Stomach (tissue), 9 donors: ENCODE measurements around the gene KATNAL2. TPM values are rescaled to one million over a fixed set of nuclear protein-coding genes. Genes with fewer than 3 reads are reported as not detected.
"Not testable (repeated sequence)": the region's sequence is repeated elsewhere in the genome, so short reads cannot be mapped to it uniquely, and the experiment has no call there.

Experiments
- DNase-seq, 2 donors: peaks; one replicate each; pipeline versions ENCODE4 v3.0.0 to v3.0.0-alpha.2; 2013 to 2019
- H3K27ac ChIP-seq, 5 donors: fragments of 200-600 bp in 4 of 5; sonication (generic) in 4 of 5; one replicate each; pipeline ENCODE4 v1.5.1; 2013 to 2019; ENCODE audit warnings: mild to moderate bottlenecking in 1 of 5, moderate library complexity in 1 of 5
- H3K27me3 ChIP-seq, 3 donors: fragments of 200-600 bp; sonication (generic); one replicate each; pipeline ENCODE4 v1.5.1; 2017 to 2019; ENCODE audit warnings: mixed run types in 1 of 3
- H3K36me3 ChIP-seq, 4 donors: fragments of 200-600 bp; sonication (generic); 1 replicate in 3 of 4; 2 replicates in 1 of 4; pipeline ENCODE4 v1.5.1; 2016 to 2019
- H3K4me1 ChIP-seq, 4 donors: fragments of 200-600 bp; sonication (generic); one replicate each; pipeline ENCODE4 v1.5.1; 2016 to 2019
- H3K4me3 ChIP-seq, 4 donors: fragments of 200-600 bp; sonication (generic) in 3 of 4; one replicate each; pipeline ENCODE4 v1.5.1; 2016 to 2019; ENCODE audit warnings: mild to moderate bottlenecking in 1 of 4
- H3K9me3 ChIP-seq, 4 donors: fragments of 200-600 bp; sonication (generic); one replicate each; pipeline ENCODE4 v1.5.1; 2016 to 2019
- WGBS, 5 donors: extraction: QIAGEN DNeasy Blood & Tissue Kit in 3 of 5; methylation state at CpG; one replicate each; pipeline versions ENCODE4 v1.1.5 to v1.1.7; 2013 to 2018; 5-methylcytosine and 5-hydroxymethylcytosine counted together
- intact Hi-C: fragments of 100-400 bp; cut with DNase I; formaldehyde crosslinking; loops from one replicate; pipeline ENCODE4 v1.15.1; 2023; ENCODE audit warnings: low total_unique reads
- polyA plus RNA-seq, 3 donors: library from polyadenylated mRNA; stranded (reverse); fragments of 200-250 nt; gene quantifications; one replicate each; pipeline ENCODE4 v1.2.3, GENCODE V29; 2013
- total RNA-seq, 5 donors: library from RNA; depleted of rRNA; stranded (reverse); fragments of >200 nt; gene quantifications; one replicate each; pipeline versions ENCODE4 v1.1.0 to v1.2.3, GENCODE V29; 2014 to 2016
- donor health status: healthy with polysubstance abuse.
- donor health status: Bipolar disorder and iron deficiency.
- donor health status: healthy.

KATNAL2 gene
- total and polyA plus RNA-seq, 8 donors: 0.43 to 39.1 (median 2.7) TPM; not detected in 1

- H3K4me1 ChIP-seq, H3K27ac ChIP-seq, H3K36me3 ChIP-seq, H3K4me3 ChIP-seq, DNase-seq, intact Hi-C loops, H3K27me3 ChIP-seq: not testable (repeated sequence)
- WGBS, 5 donors: 89% methylated on average over 3 of the region's 10 CpGs; no CpG with 5 or more reads in 4 of the 5 donors
- H3K9me3 ChIP-seq: peaks cover 0 to 19% (median 0%) of the 10 kb centered on the region in 4 donors
Measured at GRCh38 chr18:46966266-46966665, 48.9 kb downstream of the KATNAL2 start.

- H3K36me3 ChIP-seq, intact Hi-C loops, H3K27ac ChIP-seq, H3K27me3 ChIP-seq, H3K4me3 ChIP-seq, DNase-seq, H3K4me1 ChIP-seq: not testable (repeated sequence)
- peaks cover 0 to 14% (median 0%) of the 10 kb centered on the region in 4 donors for H3K9me3 ChIP-seq
- WGBS, 5 donors: no CpG with 5 or more reads among the region's 32 CpGs
Measured at GRCh38 chr18:46969551-46969950, 52.1 kb downstream of the KATNAL2 start.

GRCh38 chr18:47019870-47020269, 102.5 kb downstream of the KATNAL2 start:
- H3K9me3 ChIP-seq, H3K27ac ChIP-seq, H3K4me3 ChIP-seq, intact Hi-C loops, H3K36me3 ChIP-seq, H3K4me1 ChIP-seq, H3K27me3 ChIP-seq, DNase-seq: not testable (repeated sequence)
- WGBS, 5 donors: no CpG with 5 or more reads among the region's 10 CpGs

- H3K4me3 ChIP-seq, DNase-seq, H3K9me3 ChIP-seq, H3K4me1 ChIP-seq, H3K27ac ChIP-seq, intact Hi-C loops, H3K36me3 ChIP-seq, H3K27me3 ChIP-seq: not testable (repeated sequence)
- no CpG with 5 or more reads among the region's 19 CpGs for WGBS, 5 donors
Measured at GRCh38 chr18:47020757-47021156, 103.4 kb downstream of the KATNAL2 start.

GRCh38 chr18:47022821-47023220, 105.4 kb downstream of the KATNAL2 start:
- DNase-seq, H3K4me1 ChIP-seq, H3K27ac ChIP-seq, H3K4me3 ChIP-seq, H3K36me3 ChIP-seq, H3K9me3 ChIP-seq, intact Hi-C loops, H3K27me3 ChIP-seq: not testable (repeated sequence)
- WGBS, 5 donors: 93 to 95% (median 94%) methylated on average over 9 to 17 of the region's 29 CpGs

GRCh38 chr18:47023769-47024465, 106.5 kb downstream of the KATNAL2 start:
- H3K27ac ChIP-seq, H3K4me3 ChIP-seq, H3K4me1 ChIP-seq, H3K27me3 ChIP-seq, H3K36me3 ChIP-seq, intact Hi-C loops, DNase-seq: not testable (repeated sequence)
- H3K9me3 ChIP-seq: peaks cover 0 to 12% (median 2%) of the 10 kb centered on the region in 4 donors
- no CpG with 5 or more reads among the region's 55 CpGs for WGBS, 5 donors

- H3K27me3 ChIP-seq, H3K4me1 ChIP-seq, H3K4me3 ChIP-seq, DNase-seq, H3K27ac ChIP-seq, intact Hi-C loops, H3K36me3 ChIP-seq: not testable (repeated sequence)
- peaks cover 0 to 12% (median 2%) of the 10 kb centered on the region in 4 donors for H3K9me3 ChIP-seq
- 79 to 93% (median 85%) methylated on average over 3 to 11 of the region's 17 CpGs for WGBS, 5 donors
Measured at GRCh38 chr18:47025557-47026174, 108.3 kb downstream of the KATNAL2 start.

- intact Hi-C loops, H3K36me3 ChIP-seq, H3K27me3 ChIP-seq, H3K27ac ChIP-seq, DNase-seq, H3K4me3 ChIP-seq, H3K4me1 ChIP-seq: not testable (repeated sequence)
- H3K9me3 ChIP-seq: peaks cover 0 to 14% (median 7%) of the 10 kb centered on the region in 4 donors
- WGBS, 5 donors: 80 to 100% (median 97%) methylated on average over 3 to 9 of the region's 29 CpGs; no CpG with 5 or more reads in 1 of the 5 donors
Measured at GRCh38 chr18:47028738-47029137, 111.3 kb downstream of the KATNAL2 start.

GRCh38 chr18:47029684-47030353, 112.4 kb downstream of the KATNAL2 start:
- DNase-seq, intact Hi-C loops: not testable (repeated sequence)
- no CpG with 5 or more reads among the region's 55 CpGs for WGBS, 5 donors

GRCh38 chr18:47030887-47031286, 113.5 kb downstream of the KATNAL2 start:
- H3K27ac ChIP-seq, DNase-seq, H3K27me3 ChIP-seq, H3K36me3 ChIP-seq, H3K9me3 ChIP-seq, H3K4me3 ChIP-seq, H3K4me1 ChIP-seq, intact Hi-C loops: not testable (repeated sequence)
- WGBS, 5 donors: 89 to 97% (median 97%) methylated on average over 4 of the region's 12 CpGs

More at GRCh38 chr18:47029684-47030353, 112.4 kb downstream of the KATNAL2 start:
- H3K4me1 ChIP-seq, H3K27me3 ChIP-seq, H3K27ac ChIP-seq, H3K36me3 ChIP-seq, H3K4me3 ChIP-seq: not testable (repeated sequence)
- peaks cover 0 to 14% (median 7%) of the 10 kb centered on the region in 4 donors for H3K9me3 ChIP-seq
